Ishikawa (cell line): Measurements from ENCODE around the gene CMA1.

Experiments used
- CEBPB ChIP-seq: IDR thresholded peaks from 2 replicates; pipeline ENCODE4 v1.6.1; 2012
- CREB1 ChIP-seq: IDR thresholded peaks from 2 replicates; pipeline ENCODE4 v1.6.1; 2012; ENCODE audit warnings: low read depth
- EGR1 ChIP-seq: IDR thresholded peaks from 2 replicates; pipeline ENCODE4 v1.6.1; 2012
- EP300 ChIP-seq: IDR thresholded peaks from 2 replicates; pipeline ENCODE4 v1.6.1; 2012; ENCODE audit warnings: borderline replicate concordance
- FOXM1 ChIP-seq: IDR thresholded peaks from 2 replicates; pipeline ENCODE4 v1.6.1; 2012; ENCODE audit warnings: low read depth, borderline replicate concordance
- NFIC ChIP-seq: IDR thresholded peaks from 2 replicates; pipeline ENCODE4 v1.6.1; 2012
- RAD21 ChIP-seq: IDR thresholded peaks from 2 replicates; pipeline ENCODE4 v1.6.1; 2012; ENCODE audit warnings: low read depth
- TAF1 ChIP-seq: IDR thresholded peaks from 2 replicates; pipeline ENCODE4 v1.6.1; 2012; ENCODE audit warnings: low read depth, mild to moderate bottlenecking
- TCF12 ChIP-seq: IDR thresholded peaks from 2 replicates; pipeline ENCODE4 v1.6.1; 2012; ENCODE audit warnings: low read depth
- TEAD4 ChIP-seq: IDR thresholded peaks from 2 replicates; pipeline ENCODE4 v1.6.1; 2012
- TF ChIP-seq, protein P1 (sequence below): IDR thresholded peaks from 2 replicates; pipeline ENCODE4 v1.6.1; 2012
- TF ChIP-seq, protein P2 (sequence below): IDR thresholded peaks from 2 replicates; pipeline ENCODE4 v1.6.1; 2012
- TF ChIP-seq, protein P3 (sequence below): IDR thresholded peaks from 2 replicates; pipeline ENCODE4 v1.6.1; 2012; ENCODE audit warnings: low read depth, mild to moderate bottlenecking

DNA sequence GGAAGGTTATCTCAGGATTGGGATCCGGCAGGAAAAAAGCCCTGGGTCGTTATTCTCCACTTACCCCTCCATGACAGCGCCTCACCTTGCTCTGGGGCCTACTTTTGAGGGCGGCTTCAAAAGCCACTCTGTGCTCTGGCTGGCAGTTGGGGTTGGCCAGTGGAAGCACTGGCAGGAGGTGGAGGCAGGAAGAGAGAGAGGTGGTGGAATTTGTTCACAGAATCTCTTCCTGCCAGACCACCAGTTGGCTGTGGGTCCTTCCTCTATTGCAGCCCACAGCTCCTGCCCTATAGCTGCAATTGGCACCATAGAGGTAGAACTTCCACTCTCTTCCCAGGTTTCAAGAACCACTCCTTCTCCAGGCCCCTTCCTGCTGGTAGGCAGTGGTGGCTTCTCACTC is 32.8 kb downstream of the CMA1 start:
- TF ChIP-seq EP300 (no peak), EGR1 (no peak), FOXM1 (no peak), TAF1 (no peak), CREB1 (no peak), TCF12 (no peak), CEBPB (no peak), TEAD4 (no peak), RAD21 (no peak), NFIC (no peak)
- TF ChIP-seq, protein P1, sequence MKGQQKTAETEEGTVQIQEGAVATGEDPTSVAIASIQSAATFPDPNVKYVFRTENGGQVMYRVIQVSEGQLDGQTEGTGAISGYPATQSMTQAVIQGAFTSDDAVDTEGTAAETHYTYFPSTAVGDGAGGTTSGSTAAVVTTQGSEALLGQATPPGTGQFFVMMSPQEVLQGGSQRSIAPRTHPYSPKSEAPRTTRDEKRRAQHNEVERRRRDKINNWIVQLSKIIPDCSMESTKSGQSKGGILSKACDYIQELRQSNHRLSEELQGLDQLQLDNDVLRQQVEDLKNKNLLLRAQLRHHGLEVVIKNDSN: no peak
- TF ChIP-seq, protein P2, sequence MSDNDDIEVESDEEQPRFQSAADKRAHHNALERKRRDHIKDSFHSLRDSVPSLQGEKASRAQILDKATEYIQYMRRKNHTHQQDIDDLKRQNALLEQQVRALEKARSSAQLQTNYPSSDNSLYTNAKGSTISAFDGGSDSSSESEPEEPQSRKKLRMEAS: no peak
- TF ChIP-seq, protein P3, sequence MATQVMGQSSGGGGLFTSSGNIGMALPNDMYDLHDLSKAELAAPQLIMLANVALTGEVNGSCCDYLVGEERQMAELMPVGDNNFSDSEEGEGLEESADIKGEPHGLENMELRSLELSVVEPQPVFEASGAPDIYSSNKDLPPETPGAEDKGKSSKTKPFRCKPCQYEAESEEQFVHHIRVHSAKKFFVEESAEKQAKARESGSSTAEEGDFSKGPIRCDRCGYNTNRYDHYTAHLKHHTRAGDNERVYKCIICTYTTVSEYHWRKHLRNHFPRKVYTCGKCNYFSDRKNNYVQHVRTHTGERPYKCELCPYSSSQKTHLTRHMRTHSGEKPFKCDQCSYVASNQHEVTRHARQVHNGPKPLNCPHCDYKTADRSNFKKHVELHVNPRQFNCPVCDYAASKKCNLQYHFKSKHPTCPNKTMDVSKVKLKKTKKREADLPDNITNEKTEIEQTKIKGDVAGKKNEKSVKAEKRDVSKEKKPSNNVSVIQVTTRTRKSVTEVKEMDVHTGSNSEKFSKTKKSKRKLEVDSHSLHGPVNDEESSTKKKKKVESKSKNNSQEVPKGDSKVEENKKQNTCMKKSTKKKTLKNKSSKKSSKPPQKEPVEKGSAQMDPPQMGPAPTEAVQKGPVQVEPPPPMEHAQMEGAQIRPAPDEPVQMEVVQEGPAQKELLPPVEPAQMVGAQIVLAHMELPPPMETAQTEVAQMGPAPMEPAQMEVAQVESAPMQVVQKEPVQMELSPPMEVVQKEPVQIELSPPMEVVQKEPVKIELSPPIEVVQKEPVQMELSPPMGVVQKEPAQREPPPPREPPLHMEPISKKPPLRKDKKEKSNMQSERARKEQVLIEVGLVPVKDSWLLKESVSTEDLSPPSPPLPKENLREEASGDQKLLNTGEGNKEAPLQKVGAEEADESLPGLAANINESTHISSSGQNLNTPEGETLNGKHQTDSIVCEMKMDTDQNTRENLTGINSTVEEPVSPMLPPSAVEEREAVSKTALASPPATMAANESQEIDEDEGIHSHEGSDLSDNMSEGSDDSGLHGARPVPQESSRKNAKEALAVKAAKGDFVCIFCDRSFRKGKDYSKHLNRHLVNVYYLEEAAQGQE: no peak
